HG03442 (cell line): ENCODE data around the gene CTU2.

ENCODE experiments used
- ATAC-seq: cut with Tn5 transposase; IDR thresholded peaks from one replicate; pipeline ENCODE4 v1.9.1; 2021; ENCODE audit warnings: mild to moderate bottlenecking, moderate library complexity; ENCODE audit not compliant: unreplicated experiment

Gene CTU2

GRCh38 chr16:88695753-88696152 is 10.6 kb upstream of the CTU2 start:
- no peak for ATAC-seq

- no peak for ATAC-seq
These were observed 9.9 kb upstream of the CTU2 start for GRCh38 chr16:88696441-88696840.

GRCh38 chr16:88697116-88697830 is 9.0 kb upstream of the CTU2 start:
- ATAC-seq: no peak

GRCh38 chr16:88697831-88698615 is 8.3 kb upstream of the CTU2 start:
- no peak for ATAC-seq

- no peak for ATAC-seq
These were observed 7.7 kb upstream of the CTU2 start for GRCh38 chr16:88698646-88699045.

- ATAC-seq: no peak
These were observed 7.1 kb upstream of the CTU2 start for GRCh38 chr16:88699180-88699579.

GRCh38 chr16:88700322-88700635 is 6.0 kb upstream of the CTU2 start:
- no peak for ATAC-seq

- peak; percentile 67 for ATAC-seq
These were observed 5.4 kb upstream of the CTU2 start for GRCh38 chr16:88700636-88701482.

- ATAC-seq: no peak
These were observed 4.5 kb upstream of the CTU2 start for GRCh38 chr16:88701581-88702370.

- no peak for ATAC-seq
These were observed 3.7 kb upstream of the CTU2 start for GRCh38 chr16:88702371-88703210.

GRCh38 chr16:88703486-88704309 is 2.6 kb upstream of the CTU2 start:
- no peak for ATAC-seq

- ATAC-seq: no peak
These were observed 1.1 kb upstream of the CTU2 start for GRCh38 chr16:88705076-88705684.

GRCh38 chr16:88705801-88706228 is 488 bp upstream of the CTU2 start:
- ATAC-seq: peak; percentile 10

GRCh38 chr16:88706965-88707826 is 893 bp downstream of the CTU2 start:
- no peak for ATAC-seq

GRCh38 chr16:88710556-88710955 is 4.3 kb downstream of the CTU2 start:
- ATAC-seq: no peak

GRCh38 chr16:88711750-88712340 is 5.5 kb downstream of the CTU2 start:
- no peak for ATAC-seq

- ATAC-seq: no peak
These were observed 6.2 kb downstream of the CTU2 start for GRCh38 chr16:88712362-88712979.
